Measurements from ENCODE around the gene ELK4. TPM values are rescaled to one million over a fixed set of nuclear protein-coding genes. Genes with fewer than 3 reads are reported as not detected.

The ELK4 gene
- total RNA-seq, 4 donors from 2014 or later = 22.4 to 29.7 (median 26.2) TPM

GRCh38 chr1:205576011-205576410 is 55.8 kb downstream of the ELK4 start:
- no peak for TF ChIP-seq EP300 (IDR thresholded peaks at IDR 0.05)
- TF ChIP-seq CTCF (IDR thresholded peaks at IDR 0.05) = no peak
- TF ChIP-seq POLR2A (IDR thresholded peaks at IDR 0.05) = no peak
- Histone ChIP-seq H3K36me3 (no peaks in the 10 kb centered on the region), H3K27me3 (peaks cover 0 to 39% of the 10 kb centered on the region in 2 donors), H3K27ac (no peak overlapping the region), H3K4me3 (no peak overlapping the region), H3K4me1 (no peaks in the 10 kb centered on the region), H3K9me3 (no peaks in the 10 kb centered on the region)
- WGBS, 2 donors = 76 to 78% methylated on average over 3 of the region's 3 CpGs
- DNase-seq (ENCODE audit: low spot score in 2 of 2) = no peak

GRCh38 chr1:205575294-205575885 is 56.4 kb downstream of the ELK4 start:
- Histone ChIP-seq H3K27me3 (peaks cover 0 to 43% of the 10 kb centered on the region in 2 donors), H3K36me3 (no peaks in the 10 kb centered on the region)
- TF ChIP-seq EP300 (IDR thresholded peaks at IDR 0.05) = no peak
- no peak for TF ChIP-seq POLR2A (IDR thresholded peaks at IDR 0.05)
- TF ChIP-seq CTCF (IDR thresholded peaks at IDR 0.05) = no peak

GRCh38 chr1:205572421-205572820 is 59.4 kb downstream of the ELK4 start:
- Histone ChIP-seq H3K27me3 (peaks cover 0 to 58% of the 10 kb centered on the region in 2 donors), H3K4me3 (no peak overlapping the region), H3K4me1 (peaks cover 0 to 17% (median 0%) of the 10 kb centered on the region in 4 donors), H3K27ac (no peak overlapping the region), H3K9me3 (no peaks in the 10 kb centered on the region), H3K36me3 (no peaks in the 10 kb centered on the region)
- no peak for DNase-seq (ENCODE audit: low spot score in 2 of 2)
- WGBS, 2 donors = 92 to 95% methylated on average over 1 of the region's 1 CpG
- TF ChIP-seq EP300 (IDR thresholded peaks at IDR 0.05) = no peak
- TF ChIP-seq POLR2A (IDR thresholded peaks at IDR 0.05) = no peak
- TF ChIP-seq CTCF (IDR thresholded peaks at IDR 0.05) = no peak

More at GRCh38 chr1:205575294-205575885, 56.4 kb downstream of the ELK4 start:
- WGBS, 2 donors = 62 to 67% methylated on average over 1 of the region's 1 CpG
- Histone ChIP-seq H3K4me1 (no peaks in the 10 kb centered on the region), H3K27ac (no peak overlapping the region), H3K9me3 (no peaks in the 10 kb centered on the region), H3K4me3 (no peak overlapping the region)
- DNase-seq (ENCODE audit: low spot score in 2 of 2) = no peak

GRCh38 chr1:205571747-205572146 is 60.1 kb downstream of the ELK4 start:
- H3K4me1 ChIP-seq = peaks cover 0 to 17% (median 0%) of the 10 kb centered on the region in 4 donors
- H3K27me3 ChIP-seq = peaks cover 0 to 63% of the 10 kb centered on the region in 2 donors
- no peak for TF ChIP-seq POLR2A (IDR thresholded peaks at IDR 0.05)
- no peak for TF ChIP-seq CTCF (IDR thresholded peaks at IDR 0.05)
- no peak for TF ChIP-seq EP300 (IDR thresholded peaks at IDR 0.05)
- no peaks in the 10 kb centered on the region for H3K36me3 ChIP-seq
- H3K9me3 ChIP-seq = no peaks in the 10 kb centered on the region
- WGBS, 2 donors = 59 to 63% methylated on average over 4 of the region's 4 CpGs
- DNase-seq (ENCODE audit: low spot score in 2 of 2) = no peak
- H3K27ac ChIP-seq = no peak overlapping the region
- no peak overlapping the region for H3K4me3 ChIP-seq

- 74 to 83% methylated on average over 2 of the region's 2 CpGs for WGBS, 2 donors
- Histone ChIP-seq H3K27ac (no peak overlapping the region), H3K36me3 (no peaks in the 10 kb centered on the region), H3K9me3 (no peaks in the 10 kb centered on the region), H3K27me3 (peaks cover 0 to 64% of the 10 kb centered on the region in 2 donors), H3K4me3 (no peak overlapping the region), H3K4me1 (peaks cover 0 to 17% (median 0%) of the 10 kb centered on the region in 4 donors)
- no peak for DNase-seq (ENCODE audit: low spot score in 2 of 2)
- TF ChIP-seq CTCF (IDR thresholded peaks at IDR 0.05) (no peak), EP300 (IDR thresholded peaks at IDR 0.05) (no peak), POLR2A (IDR thresholded peaks at IDR 0.05) (no peak)
Measured at GRCh38 chr1:205570796-205571537, 60.8 kb downstream of the ELK4 start.

Data from tibial nerve (tissue), 4 donors.